Mesothelial cell of epicardium (in vitro differentiated cells): Measurements from ENCODE around the gene KCNE1. TPM values are rescaled to one million over a fixed set of nuclear protein-coding genes. Genes with fewer than 3 reads are reported as not detected.
A peak's percentile ranks its signal among the peaks of the same experiment; 100 is the strongest.
"Not testable (repeated sequence)": the region's sequence is repeated elsewhere in the genome, so short reads cannot be mapped to it uniquely, and the experiment has no call there.

Source experiments
- DNase-seq, 2 experiments: peaks; one replicate each; pipeline ENCODE4 v3.0.0; 2021; ENCODE audit warnings: low spot score in 2 of 2; ENCODE audit not compliant: unreplicated experiment in 2 of 2
- H3K27ac Mint-ChIP-seq: 2 replicates; pipeline ENCODE4 v1.8.0; 2021; ENCODE audit warnings: mixed read lengths
- H3K27me3 Mint-ChIP-seq: 2 replicates; pipeline ENCODE4 v1.8.0; 2021; ENCODE audit warnings: low read depth, mixed read lengths
- H3K36me3 Mint-ChIP-seq: 2 replicates; pipeline ENCODE4 v1.8.0; 2021; ENCODE audit warnings: mixed read lengths
- H3K4me1 Mint-ChIP-seq: 2 replicates; pipeline ENCODE4 v1.8.0; 2021; ENCODE audit warnings: mixed read lengths
- H3K4me3 Mint-ChIP-seq: 2 replicates; pipeline ENCODE4 v1.8.0; 2021; ENCODE audit warnings: mild to moderate bottlenecking, moderate library complexity, mixed read lengths
- H3K9me3 Mint-ChIP-seq: 2 replicates; pipeline ENCODE4 v1.8.0; 2021; ENCODE audit warnings: mixed read lengths
- CTCF ChIP-seq: fragments of 200-600 bp; sonication (generic); IDR thresholded peaks from one replicate; pipeline ENCODE4 v1.5.0; 2021; ENCODE audit warnings: antibody characterized with exemption; ENCODE audit not compliant: unreplicated experiment
- total RNA-seq: library from RNA; stranded (reverse); gene quantifications from 3 replicates; pipeline ENCODE4 v1.2.1, GENCODE V29; 2021

The KCNE1 gene
- total RNA-seq, 1 donor from 2014 or later: 1.0 TPM

GRCh38 chr21:34558166-34558565 lies 46.2 kb upstream of the KCNE1 start:
- no peak overlapping the region for H3K4me3 Mint-ChIP-seq
- TF ChIP-seq CTCF: no peak
- no peaks in the 10 kb centered on the region for H3K27me3 Mint-ChIP-seq
- H3K9me3 Mint-ChIP-seq: peaks cover 12% of the 10 kb centered on the region
- peaks cover 10% of the 10 kb centered on the region for H3K4me1 Mint-ChIP-seq
- H3K27ac Mint-ChIP-seq: no peak overlapping the region
- no peak for DNase-seq
- peaks cover 9% of the 10 kb centered on the region for H3K36me3 Mint-ChIP-seq

- no peak for DNase-seq
- Mint-ChIP-seq H3K4me3 (no peak overlapping the region), H3K27ac (no peak overlapping the region), H3K36me3 (peaks cover 9% of the 10 kb centered on the region), H3K27me3 (no peaks in the 10 kb centered on the region), H3K9me3 (peaks cover 12% of the 10 kb centered on the region), H3K4me1 (peaks cover 17% of the 10 kb centered on the region)
- no peak for TF ChIP-seq CTCF
Observed at GRCh38 chr21:34557261-34557660, 45.3 kb upstream of the KCNE1 start.

GRCh38 chr21:34554670-34555069 lies 42.7 kb upstream of the KCNE1 start:
- H3K9me3 Mint-ChIP-seq: peaks cover 22% of the 10 kb centered on the region
- H3K4me1 Mint-ChIP-seq: peaks cover 21% of the 10 kb centered on the region
- H3K36me3 Mint-ChIP-seq, H3K27me3 Mint-ChIP-seq, H3K4me3 Mint-ChIP-seq, DNase-seq, H3K27ac Mint-ChIP-seq: not testable (repeated sequence)

GRCh38 chr21:34554227-34554626 lies 42.2 kb upstream of the KCNE1 start:
- Mint-ChIP-seq H3K36me3 (peaks cover 9% of the 10 kb centered on the region), H3K4me3 (no peak overlapping the region), H3K9me3 (peaks cover 22% of the 10 kb centered on the region), H3K27me3 (no peaks in the 10 kb centered on the region), H3K4me1 (peaks cover 21% of the 10 kb centered on the region), H3K27ac (no peak overlapping the region)
- TF ChIP-seq CTCF: no peak
- no peak for DNase-seq

GRCh38 chr21:34553151-34553952 lies 41.3 kb upstream of the KCNE1 start:
- Mint-ChIP-seq H3K4me1 (peaks cover 21% of the 10 kb centered on the region), H3K27ac (peak overlapping the region; percentile 91)
- no peak for TF ChIP-seq CTCF

GRCh38 chr21:34552360-34553098 lies 40.5 kb upstream of the KCNE1 start:
- no peaks in the 10 kb centered on the region for H3K27me3 Mint-ChIP-seq
- peaks cover 9% of the 10 kb centered on the region for H3K36me3 Mint-ChIP-seq
- H3K9me3 Mint-ChIP-seq: peaks cover 22% of the 10 kb centered on the region
- peak overlapping the region; percentile 9 for H3K4me3 Mint-ChIP-seq
- peak overlapping the region; percentile 91 for H3K27ac Mint-ChIP-seq
- no peak for TF ChIP-seq CTCF
- no peak for DNase-seq
- H3K4me1 Mint-ChIP-seq: peaks cover 15% of the 10 kb centered on the region

More at GRCh38 chr21:34553151-34553952, 41.3 kb upstream of the KCNE1 start:
- Mint-ChIP-seq H3K27me3 (no peaks in the 10 kb centered on the region), H3K4me3 (no peak overlapping the region), H3K9me3 (peaks cover 22% of the 10 kb centered on the region), H3K36me3 (peaks cover 9% of the 10 kb centered on the region)
- no peak for DNase-seq
